Choroid plexus epithelial cell (primary cell): Measurements from ENCODE around the gene PIGO.

Experiments
- DNase-seq: peaks from one replicate; pipeline ENCODE4 v3.0.0-alpha.2; 2010; ENCODE audit warnings: low read depth
- H3K4me3 ChIP-seq: 2 replicates; pipeline ENCODE4 v1.5.1; 2011; ENCODE audit warnings: low read depth, mild to moderate bottlenecking, control low read depth, low read length, moderate library complexity
- CTCF ChIP-seq: conservative IDR thresholded peaks from 2 replicates; pipeline ENCODE4 v1.5.1; 2011; ENCODE audit warnings: low read depth, mild to moderate bottlenecking, control low read depth, inconsistent platforms, low read length, moderate library complexity

The PIGO gene

DNA sequence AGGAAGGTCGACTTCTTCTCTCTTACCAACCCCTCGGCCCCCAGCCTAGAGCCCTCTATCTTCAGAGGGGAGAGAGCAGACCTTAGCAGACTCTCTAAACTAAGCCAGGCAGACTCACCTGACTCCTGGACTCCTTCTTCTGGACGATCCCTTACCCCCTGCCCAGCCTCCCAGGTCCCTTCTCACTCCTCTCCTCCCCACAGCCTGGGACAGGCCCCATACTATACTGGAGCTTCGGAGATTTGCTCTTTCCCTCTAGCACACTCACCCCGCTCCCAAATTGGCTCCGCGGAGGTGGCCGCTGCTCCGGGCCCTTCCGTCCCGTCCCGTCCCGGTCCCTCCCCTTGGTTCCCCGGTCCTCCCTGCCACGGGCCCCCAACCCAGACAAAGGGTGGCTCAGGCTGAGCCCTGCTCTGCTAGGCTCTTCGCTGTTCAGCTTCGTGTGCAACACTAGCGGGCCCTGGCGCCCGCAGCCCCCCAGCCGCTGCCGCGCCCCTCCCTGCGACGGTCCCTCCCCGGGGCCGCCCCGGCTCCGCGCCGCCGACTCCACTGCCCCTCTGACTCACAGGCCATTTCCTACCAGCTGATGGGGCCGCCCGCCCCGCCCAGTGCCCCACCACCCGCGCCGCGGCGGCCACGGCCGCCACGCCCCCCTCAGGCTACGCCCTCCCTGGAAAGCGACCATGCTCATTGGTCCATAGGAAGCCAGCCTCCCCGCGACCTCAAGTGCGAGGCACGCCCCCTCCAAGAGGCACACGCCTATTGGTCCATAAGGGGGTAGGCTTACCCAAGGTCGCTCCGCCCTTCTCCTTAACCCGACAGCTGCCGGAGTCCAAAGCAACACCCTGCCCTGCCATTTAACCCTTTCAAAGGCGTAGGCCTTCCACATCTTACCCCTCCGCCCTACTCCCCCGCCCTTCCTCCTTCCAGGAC is 14.9 kb upstream of the PIGO start:
- peak; percentile 99 for DNase-seq
- no peak for TF ChIP-seq CTCF
- H3K4me3 ChIP-seq: peak overlapping the region; percentile 88

DNA sequence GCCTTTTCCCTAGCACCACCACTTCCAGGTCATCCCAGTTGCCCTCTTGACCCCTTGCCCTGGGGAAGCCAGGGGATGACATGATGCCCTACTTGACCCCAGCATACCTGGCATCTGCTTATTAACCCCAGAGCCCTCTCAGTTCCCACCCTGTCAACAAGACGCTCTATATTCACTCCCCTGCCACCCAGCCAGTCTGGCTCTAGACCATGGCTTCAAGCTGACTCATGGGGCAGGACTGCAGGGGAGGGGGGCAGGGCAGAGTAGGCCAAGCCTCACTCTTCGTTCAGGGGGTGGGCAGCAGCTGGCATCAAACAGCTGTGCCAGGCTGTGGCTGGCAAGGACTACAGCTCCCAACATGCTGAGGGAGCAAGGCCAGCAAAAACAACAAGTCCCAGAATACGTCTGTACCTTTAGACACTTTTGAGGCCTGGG is 14.0 kb upstream of the PIGO start:
- H3K4me3 ChIP-seq: peak overlapping the region; percentile 88
- peak; percentile 56 for DNase-seq
- no peak for TF ChIP-seq CTCF

GRCh38 chr9:35108946-35109575 is 12.7 kb upstream of the PIGO start:
- H3K4me3 ChIP-seq: no peak overlapping the region
- DNase-seq: no peak
- TF ChIP-seq CTCF: no peak

GRCh38 chr9:35108461-35108860 is 12.1 kb upstream of the PIGO start:
- no peak overlapping the region for H3K4me3 ChIP-seq
- no peak for DNase-seq
- TF ChIP-seq CTCF: no peak

GRCh38 chr9:35107297-35108290 is 11.2 kb upstream of the PIGO start:
- H3K4me3 ChIP-seq: no peak overlapping the region
- no peak for DNase-seq
- no peak for TF ChIP-seq CTCF

DNA sequence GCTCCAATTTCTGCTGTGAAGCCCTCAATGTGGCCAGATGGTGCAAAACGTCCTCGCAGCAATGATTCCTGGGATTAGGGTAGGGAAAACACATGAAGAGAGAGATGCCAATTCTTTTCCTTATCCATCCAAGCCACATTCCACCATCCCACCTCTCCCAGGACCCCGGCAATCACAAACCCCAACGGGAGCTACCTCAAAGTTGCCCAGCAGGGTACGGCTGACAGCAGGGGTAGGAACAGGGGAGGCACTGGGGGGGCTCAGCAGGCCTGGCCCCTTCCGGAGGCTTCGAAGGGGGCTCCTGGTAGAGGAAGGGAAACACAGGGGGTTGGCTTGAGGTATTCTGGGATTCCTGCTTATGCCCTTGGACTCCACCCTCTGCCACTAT is 9.9 kb upstream of the PIGO start:
- TF ChIP-seq CTCF: no peak
- no peak for DNase-seq
- H3K4me3 ChIP-seq: no peak overlapping the region
